SK-N-SH treated with all-trans-retinoic acid at 6 μM for 48 hours (cell line): Measurements from ENCODE around the gene PTGIR.

Experiments
- ATAC-seq: fragments of 200-7000 bp; cut with Tn5 transposase; 3 replicates; pipeline ENCODE4 v1.9.1; 2020; ENCODE audit warnings: mild to moderate bottlenecking, moderate library complexity
- BACH2 ChIP-seq: fragments of 250-450 bp; sonication (Bioruptor Pico); IDR thresholded peaks from 2 replicates; pipeline ENCODE4 v1.9.0; 2021; ENCODE audit warnings: mild to moderate bottlenecking, borderline replicate concordance
- CREB5 ChIP-seq: fragments of 250-450 bp; sonication (Bioruptor Pico); IDR thresholded peaks from 2 replicates; pipeline ENCODE4 v1.5.1; 2020; ENCODE audit warnings: low read depth, mild to moderate bottlenecking, moderate library complexity
- GLIS3 ChIP-seq: fragments of 250-450 bp; sonication (Bioruptor Pico); IDR thresholded peaks from 2 replicates; pipeline ENCODE4 v1.5.0; 2020; ENCODE audit warnings: mild to moderate bottlenecking, moderate library complexity
- SNAI2 ChIP-seq: fragments of 250-450 bp; sonication (Bioruptor Pico); IDR thresholded peaks from 2 replicates; pipeline ENCODE4 v1.5.0; 2020; ENCODE audit warnings: mild to moderate bottlenecking, moderate library complexity
- TOX ChIP-seq: fragments of 250-450 bp; sonication (Bioruptor Pico); IDR thresholded peaks from 2 replicates; pipeline ENCODE4 v1.8.0; 2021; ENCODE audit warnings: mild to moderate bottlenecking, moderate library complexity, borderline replicate concordance
- TSHZ2 ChIP-seq: fragments of 250-450 bp; sonication (Bioruptor Pico); IDR thresholded peaks from 2 replicates; pipeline ENCODE4 v1.5.0; 2020; ENCODE audit warnings: mild to moderate bottlenecking, moderate library complexity
- ZC3H10 ChIP-seq: fragments of 250-450 bp; sonication (Bioruptor Pico); IDR thresholded peaks from 2 replicates; pipeline ENCODE4 v1.5.1; 2021; ENCODE audit warnings: mild to moderate bottlenecking, moderate library complexity
- ZFP30 ChIP-seq: fragments of 450-650 bp; formaldehyde crosslinking; IDR thresholded peaks from 2 replicates; pipeline ENCODE4 v1.5.0; 2022; ENCODE audit warnings: mild to moderate bottlenecking, moderate library complexity
- ZNF8 ChIP-seq: fragments of 450-650 bp; formaldehyde crosslinking; IDR thresholded peaks from 2 replicates; pipeline ENCODE4 v1.5.0; 2020; ENCODE audit warnings: mild to moderate bottlenecking, moderate library complexity
- TF ChIP-seq, protein P1 (sequence below): fragments of 250-450 bp; sonication (Bioruptor Pico); IDR thresholded peaks from 2 replicates; pipeline ENCODE4 v1.8.0; 2020; ENCODE audit warnings: mild to moderate bottlenecking, moderate library complexity, borderline replicate concordance
- TF ChIP-seq, protein P2 (sequence below): fragments of 250-450 bp; sonication (Bioruptor Pico); IDR thresholded peaks from 2 replicates; pipeline ENCODE4 v1.5.1; 2021; ENCODE audit warnings: mild to moderate bottlenecking, moderate library complexity

PTGIR gene

DNA sequence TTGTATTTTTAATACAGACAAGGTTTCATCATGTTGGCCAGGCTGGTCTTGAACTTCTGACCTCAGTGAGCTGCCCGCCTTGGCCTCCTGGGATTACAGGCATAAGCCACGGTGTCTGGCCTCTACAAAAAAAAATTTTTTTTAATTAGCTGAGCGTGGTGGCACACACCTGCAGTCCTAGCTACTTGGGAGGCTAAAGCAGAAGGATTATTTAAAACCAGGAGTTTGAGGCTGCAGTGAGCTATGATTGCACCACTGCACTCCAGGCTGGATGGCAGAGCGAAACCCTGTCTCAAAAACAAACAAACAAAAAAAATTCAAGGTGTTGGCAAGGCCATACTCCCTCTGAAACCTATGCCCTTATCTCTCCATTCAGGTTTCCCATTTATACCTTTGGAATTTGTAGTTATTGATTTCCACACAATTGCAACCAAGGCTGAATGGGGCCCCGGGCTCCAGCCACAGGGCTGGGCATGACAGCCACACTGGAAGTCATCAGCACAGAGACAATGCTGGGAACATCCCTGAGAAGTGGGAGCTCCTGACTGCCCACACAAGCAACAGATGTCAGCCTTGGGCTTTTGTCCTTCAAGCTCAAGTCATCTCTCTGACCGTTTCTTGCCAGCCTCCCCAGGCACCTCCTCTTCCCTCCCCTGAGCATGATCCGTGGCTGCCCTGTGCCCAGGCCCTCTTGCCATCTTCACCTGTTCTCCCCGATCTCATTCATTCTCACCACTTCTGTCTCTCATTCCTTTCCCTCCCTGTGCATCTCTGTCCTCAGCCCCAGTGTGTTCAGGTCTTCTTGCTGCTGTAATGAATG lies 51.0 kb downstream of the PTGIR start:
- TF ChIP-seq GLIS3 (no peak), SNAI2 (CRISPR knock-in tag) (no peak), CREB5 (CRISPR knock-in tag) (no peak), BACH2 (CRISPR knock-in tag) (no peak), ZNF8 (CRISPR knock-in tag) (no peak), ZC3H10 (CRISPR knock-in tag) (no peak), ZFP30 (CRISPR knock-in tag) (no peak), TOX (no peak), TSHZ2 (CRISPR knock-in tag) (no peak)
- TF ChIP-seq, protein P1, sequence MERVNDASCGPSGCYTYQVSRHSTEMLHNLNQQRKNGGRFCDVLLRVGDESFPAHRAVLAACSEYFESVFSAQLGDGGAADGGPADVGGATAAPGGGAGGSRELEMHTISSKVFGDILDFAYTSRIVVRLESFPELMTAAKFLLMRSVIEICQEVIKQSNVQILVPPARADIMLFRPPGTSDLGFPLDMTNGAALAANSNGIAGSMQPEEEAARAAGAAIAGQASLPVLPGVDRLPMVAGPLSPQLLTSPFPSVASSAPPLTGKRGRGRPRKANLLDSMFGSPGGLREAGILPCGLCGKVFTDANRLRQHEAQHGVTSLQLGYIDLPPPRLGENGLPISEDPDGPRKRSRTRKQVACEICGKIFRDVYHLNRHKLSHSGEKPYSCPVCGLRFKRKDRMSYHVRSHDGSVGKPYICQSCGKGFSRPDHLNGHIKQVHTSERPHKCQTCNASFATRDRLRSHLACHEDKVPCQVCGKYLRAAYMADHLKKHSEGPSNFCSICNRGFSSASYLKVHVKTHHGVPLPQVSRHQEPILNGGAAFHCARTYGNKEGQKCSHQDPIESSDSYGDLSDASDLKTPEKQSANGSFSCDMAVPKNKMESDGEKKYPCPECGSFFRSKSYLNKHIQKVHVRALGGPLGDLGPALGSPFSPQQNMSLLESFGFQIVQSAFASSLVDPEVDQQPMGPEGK (CRISPR knock-in tag), result no peak
- TF ChIP-seq, protein P2, sequence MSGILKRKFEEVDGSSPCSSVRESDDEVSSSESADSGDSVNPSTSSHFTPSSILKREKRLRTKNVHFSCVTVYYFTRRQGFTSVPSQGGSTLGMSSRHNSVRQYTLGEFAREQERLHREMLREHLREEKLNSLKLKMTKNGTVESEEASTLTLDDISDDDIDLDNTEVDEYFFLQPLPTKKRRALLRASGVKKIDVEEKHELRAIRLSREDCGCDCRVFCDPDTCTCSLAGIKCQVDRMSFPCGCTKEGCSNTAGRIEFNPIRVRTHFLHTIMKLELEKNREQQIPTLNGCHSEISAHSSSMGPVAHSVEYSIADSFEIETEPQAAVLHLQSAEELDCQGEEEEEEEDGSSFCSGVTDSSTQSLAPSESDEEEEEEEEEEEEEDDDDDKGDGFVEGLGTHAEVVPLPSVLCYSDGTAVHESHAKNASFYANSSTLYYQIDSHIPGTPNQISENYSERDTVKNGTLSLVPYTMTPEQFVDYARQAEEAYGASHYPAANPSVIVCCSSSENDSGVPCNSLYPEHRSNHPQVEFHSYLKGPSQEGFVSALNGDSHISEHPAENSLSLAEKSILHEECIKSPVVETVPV (CRISPR knock-in tag), result no peak
- ATAC-seq, result no peak

DNA sequence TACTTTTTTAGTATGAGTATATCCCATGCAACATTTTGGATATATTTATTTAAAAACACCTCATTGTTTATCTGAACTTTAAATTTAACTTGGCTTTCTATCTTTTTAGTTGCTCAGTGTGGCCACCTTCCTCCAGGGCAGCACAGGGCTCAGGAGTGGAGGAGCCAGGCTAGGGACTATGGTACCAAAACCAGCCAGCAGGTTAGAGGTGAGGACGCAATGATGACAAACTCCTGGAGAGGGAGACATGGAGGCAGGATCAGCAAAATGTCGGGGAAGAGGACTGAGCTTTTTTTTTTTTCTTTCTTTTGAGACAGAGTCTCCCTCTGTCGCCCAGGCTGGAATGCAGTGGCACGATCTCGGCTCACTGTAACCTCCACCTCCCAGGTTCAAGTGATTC lies 53.4 kb downstream of the PTGIR start:
- ATAC-seq, result peak; percentile 63
- TF ChIP-seq SNAI2 (CRISPR knock-in tag), result no peak
